NCI-H1417 (cell line): ENCODE results near the gene OR52H1.
"Not testable (repeated sequence)": the region's sequence is repeated elsewhere in the genome, so short reads cannot be mapped to it uniquely, and the experiment has no call there.

ENCODE experiments used
- DNase-seq, 3 experiments: peaks; one replicate each; lab custom pipeline; 2025; lab: John Stamatoyannopoulos, UW

The OR52H1 gene

GRCh38 chr11:5548440-5548839, at the start of gene OR52H1:
Gene OR52H1 (minus strand): TSS chr11:5548540. CDS start chr11:5545505, 3,035 bp downstream.
- no peak for DNase-seq

DNA sequence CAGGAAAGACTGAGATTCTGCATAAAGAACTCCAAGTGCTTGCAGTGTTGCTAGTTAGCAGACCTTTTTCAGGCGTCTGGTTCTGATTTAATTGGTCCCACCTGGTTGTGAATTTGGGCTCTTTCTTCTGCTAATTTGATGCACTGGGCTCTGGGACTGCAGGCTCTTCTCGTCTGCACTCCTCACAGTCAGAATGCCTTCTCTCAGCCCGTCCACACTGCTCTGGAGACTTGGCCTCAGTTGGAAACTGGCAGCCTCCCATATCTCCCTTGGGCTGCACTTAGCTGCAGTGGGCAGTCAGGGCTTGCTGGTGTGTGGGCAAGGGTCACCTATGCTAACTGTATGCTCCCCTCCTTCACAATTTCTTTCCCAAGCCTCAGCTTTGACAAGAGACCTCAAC, 49.6 kb upstream of the OR52H1 start:
- no peak for DNase-seq

DNA sequence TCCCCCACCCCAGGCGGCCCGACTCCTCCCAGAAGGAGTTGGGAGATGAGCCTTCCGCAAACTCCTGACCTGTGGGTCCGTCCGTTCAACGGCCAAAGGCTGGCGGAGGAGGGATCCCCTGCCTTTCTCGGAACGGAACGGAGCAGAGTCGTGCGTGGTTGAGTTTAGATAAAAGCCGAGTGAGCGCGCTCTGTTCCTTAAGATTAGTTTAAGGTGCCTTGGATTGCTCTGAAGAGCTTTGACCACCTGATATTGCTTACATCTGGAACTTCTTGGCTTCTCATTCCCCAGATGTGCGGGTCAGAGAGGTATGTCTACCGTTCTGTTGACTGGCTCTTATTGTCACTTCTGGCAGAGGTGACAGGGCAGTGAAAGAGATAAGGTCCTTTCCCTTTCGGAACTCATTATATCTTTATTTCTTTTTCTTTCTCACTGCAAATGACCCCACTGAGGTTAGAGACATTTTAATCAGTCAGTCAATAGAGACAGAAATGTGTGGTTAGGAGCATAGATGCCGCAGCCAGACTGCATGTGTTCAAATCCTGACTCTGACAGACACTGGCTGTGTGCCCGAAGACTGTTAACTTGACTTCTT, 48.4 kb upstream of the OR52H1 start, which contains the start of gene TRIM6:
TSS of gene TRIM6 (plus strand) at position 31 of the 595 bp plus-strand sequence. CDS start at position 292, 261 bp downstream.
- no peak for DNase-seq

DNA sequence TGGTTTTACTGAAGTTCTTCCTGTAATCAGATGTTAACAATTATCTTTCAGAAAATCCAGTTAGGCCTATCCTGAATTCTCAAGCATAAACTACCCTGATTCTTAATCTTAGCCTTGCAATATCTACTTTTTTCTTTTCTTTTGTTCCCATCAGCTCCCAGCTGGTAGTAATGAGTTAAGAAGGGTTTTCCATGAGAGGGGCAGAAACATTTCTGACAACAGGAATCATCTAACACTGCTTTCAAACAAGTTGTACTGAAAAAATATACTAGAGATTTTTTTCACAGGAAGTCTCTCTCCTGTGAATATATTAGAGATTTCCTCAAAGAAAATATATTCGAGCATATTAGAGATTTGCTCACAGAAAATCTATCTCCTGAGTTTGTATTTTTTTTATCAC, 44.8 kb upstream of the OR52H1 start:
- DNase-seq: no peak

- DNase-seq: no peak
These were observed 44.3 kb upstream of the OR52H1 start for GRCh38 chr11:5592615-5593014.

GRCh38 chr11:5591613-5592012, 43.3 kb upstream of the OR52H1 start:
- DNase-seq: no peak

DNA sequence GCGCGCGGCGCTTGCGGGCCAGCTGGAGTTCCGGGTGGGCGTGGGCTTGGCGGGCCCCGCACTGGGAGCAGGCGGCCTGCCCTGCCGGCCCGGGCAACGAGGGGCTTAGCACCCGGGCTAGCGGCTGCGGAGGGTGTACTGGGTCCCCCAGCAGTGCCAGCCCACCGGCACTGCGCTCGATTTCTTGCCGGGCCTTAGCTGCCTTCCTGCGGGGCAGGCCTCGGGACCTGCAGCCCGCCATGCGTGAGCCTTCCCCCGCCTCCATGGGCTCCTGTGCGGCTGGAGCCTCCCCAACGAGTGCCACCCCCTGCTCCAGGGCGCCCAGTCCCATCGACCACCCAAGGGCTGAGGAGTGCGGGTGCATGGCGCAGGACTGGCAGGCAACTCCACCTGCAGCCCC, 41.6 kb upstream of the OR52H1 start:
- not testable (repeated sequence) for DNase-seq

DNA sequence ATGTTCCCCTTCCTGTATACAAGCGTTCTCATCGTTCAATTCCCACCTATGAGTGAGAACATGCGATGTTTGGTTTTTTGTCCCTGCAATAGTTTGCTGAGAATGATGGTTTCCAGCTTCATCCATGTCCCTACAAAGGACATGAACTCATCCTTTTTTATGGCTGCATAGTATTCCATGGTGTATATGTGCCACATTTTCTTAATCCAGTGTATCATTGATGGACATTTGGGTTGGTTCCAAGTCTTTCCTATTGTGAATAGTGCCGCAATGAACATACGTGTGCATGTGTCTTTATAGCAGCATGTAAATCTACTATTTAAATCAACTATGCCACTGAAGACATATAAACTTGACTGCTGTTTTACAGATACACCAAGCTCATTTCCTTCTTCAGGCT, 36.1 kb upstream of the OR52H1 start:
- DNase-seq: not testable (repeated sequence)

- no peak for DNase-seq
These were observed 32.7 kb upstream of the OR52H1 start for GRCh38 chr11:5581014-5581413.

GRCh38 chr11:5580577-5580976, 32.2 kb upstream of the OR52H1 start, which contains the start of gene OR52B6:
Gene OR52B6 (plus strand): TSS chr11:5580877. CDS start chr11:5580877, 0 bp downstream.
- DNase-seq: no peak

GRCh38 chr11:5577101-5577500, 28.8 kb upstream of the OR52H1 start:
- DNase-seq: no peak

GRCh38 chr11:5575152-5575551, 26.8 kb upstream of the OR52H1 start:
- DNase-seq: peak in 1 of 3 experiments; percentile 15

DNA sequence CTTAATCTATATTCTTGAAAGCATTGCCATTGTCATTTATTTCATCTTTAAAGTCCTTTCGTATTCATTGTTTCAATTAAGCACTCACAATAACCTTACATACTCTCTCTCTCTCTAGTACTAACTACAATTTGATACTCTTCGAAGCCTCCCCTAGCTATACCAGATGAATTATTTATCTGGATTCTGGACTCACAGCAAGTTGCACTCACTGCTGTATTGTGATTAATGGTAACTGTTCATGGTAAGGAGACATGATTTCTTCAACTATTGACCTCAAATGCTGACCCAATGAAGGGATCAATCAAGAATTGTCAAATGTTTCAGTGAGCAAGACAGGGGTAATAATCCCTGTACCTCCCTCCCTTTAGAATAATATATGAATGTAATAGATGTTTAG, 26.3 kb upstream of the OR52H1 start:
- no peak for DNase-seq

GRCh38 chr11:5564259-5565019, 16.1 kb upstream of the OR52H1 start:
- DNase-seq: no peak

- no peak for DNase-seq
These were observed 9.4 kb upstream of the OR52H1 start for GRCh38 chr11:5557751-5558150.

GRCh38 chr11:5556596-5557188, 8.4 kb upstream of the OR52H1 start:
- no peak for DNase-seq

- DNase-seq: no peak
These were observed 5.0 kb upstream of the OR52H1 start for GRCh38 chr11:5553343-5553742.

DNA sequence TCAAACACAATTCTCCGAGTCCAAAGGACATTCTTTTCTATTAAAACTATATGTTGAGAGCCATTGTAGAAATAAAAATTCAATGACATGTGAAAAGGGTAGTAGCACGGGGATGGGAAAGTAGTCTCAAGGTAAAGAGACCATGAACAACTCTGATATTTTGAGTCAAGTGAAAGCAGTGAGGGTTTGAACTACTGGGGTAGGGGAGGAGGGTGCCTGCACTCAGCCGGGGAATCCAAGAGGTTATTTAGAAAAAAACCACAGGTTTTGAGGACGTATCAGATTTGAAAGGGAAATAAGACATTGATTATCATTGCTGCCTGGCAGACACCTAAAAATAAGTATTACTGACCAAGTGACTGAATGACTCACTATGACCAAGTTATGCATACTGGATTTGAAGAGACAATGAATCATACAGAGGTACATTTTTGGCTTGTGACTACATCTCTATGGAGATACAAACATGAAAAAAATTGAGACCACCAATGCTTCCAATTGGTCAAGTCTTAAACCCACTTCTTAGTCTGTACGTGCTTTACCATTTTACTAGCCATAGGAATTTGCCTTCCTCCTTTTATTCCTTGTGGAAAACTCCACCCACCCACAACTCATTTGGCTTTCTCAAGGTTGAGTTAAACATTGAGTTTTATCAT, 2.2 kb upstream of the OR52H1 start:
- no peak for DNase-seq

DNA sequence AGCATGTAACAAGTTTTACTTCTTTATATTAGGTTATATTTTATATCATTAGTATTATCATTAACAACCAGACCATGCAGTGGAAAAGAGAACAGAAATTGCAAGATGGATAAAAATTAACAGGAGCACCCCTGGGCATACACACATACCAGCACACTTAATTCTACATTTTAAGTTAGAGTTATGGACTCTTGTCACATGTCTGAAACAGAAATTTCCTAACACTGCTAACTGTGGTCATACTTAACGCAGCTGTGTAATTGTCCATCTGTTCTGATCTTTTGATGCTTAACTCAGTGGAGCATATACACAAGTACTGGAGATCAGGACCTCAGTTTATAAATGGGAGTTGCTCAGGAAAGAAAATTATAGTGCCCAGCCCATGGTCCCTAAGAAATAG, 358 bp downstream of the OR52H1 start:
- no peak for DNase-seq

DNA sequence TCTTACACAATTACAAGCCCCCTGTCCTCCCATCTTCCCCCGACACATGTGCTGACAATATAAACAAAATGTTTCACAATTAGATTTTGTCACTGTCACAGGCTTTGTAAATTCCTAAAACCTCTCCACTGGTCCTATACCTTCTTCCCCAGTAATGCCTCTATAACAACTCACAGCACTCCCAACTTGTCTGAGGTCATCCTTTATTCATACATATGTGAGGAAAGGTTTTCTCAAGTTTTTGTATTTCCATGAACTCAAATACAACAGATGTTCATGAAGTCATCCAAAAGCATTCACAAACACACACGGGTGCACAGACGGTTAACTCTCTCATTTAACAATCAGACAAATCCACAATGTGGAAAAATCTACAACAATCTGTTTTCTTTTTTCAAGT, 1.9 kb downstream of the OR52H1 start:
- no peak for DNase-seq

- no peak for DNase-seq
These were observed 6.9 kb downstream of the OR52H1 start for GRCh38 chr11:5541427-5541826.

DNA sequence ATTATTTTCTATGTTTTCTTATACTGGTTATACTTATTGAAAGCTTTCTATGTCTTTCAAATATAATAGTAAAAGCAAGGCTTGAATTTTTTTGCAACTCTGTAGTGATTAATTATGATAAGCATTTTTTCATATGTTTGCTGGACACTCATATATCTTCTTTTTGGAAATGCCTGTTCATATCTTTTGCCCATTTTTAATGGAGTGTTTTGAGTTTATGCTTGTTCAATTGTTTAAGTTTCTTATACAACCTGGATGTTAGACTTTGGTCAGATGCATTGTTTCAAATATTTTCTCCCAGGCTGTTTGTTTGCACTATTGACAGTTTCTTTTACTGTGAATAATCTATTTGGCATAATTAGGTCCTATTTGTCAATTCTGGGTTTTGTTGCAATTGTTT, 11.9 kb downstream of the OR52H1 start:
- DNase-seq: no peak

DNA sequence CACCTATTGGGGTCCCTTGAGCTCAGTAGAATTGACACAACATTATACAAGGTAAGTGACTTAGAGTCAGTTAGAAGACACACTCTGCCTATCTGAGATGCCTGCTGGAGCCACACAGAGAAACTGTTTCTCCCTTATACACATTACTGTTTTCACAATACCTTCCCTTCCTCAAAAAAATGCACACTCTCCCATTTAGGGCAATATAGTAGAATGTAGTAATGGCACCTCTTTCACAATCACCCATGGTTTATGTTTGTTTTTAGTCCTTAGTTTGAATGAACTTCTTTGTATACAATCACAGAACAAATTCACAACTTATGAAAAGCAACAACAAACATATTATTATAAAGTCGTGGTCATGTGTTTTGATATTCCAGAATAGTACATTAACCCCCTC, 14.3 kb downstream of the OR52H1 start:
- no peak for DNase-seq
